UCSD-AML1 (cell line): Measurements from ENCODE around the gene EPHB3.

Source experiments
- DNase-seq: peaks from one replicate; lab custom pipeline; 2025; ENCODE audit not compliant: unreplicated experiment; lab: John Stamatoyannopoulos, UW

Gene EPHB3

DNA sequence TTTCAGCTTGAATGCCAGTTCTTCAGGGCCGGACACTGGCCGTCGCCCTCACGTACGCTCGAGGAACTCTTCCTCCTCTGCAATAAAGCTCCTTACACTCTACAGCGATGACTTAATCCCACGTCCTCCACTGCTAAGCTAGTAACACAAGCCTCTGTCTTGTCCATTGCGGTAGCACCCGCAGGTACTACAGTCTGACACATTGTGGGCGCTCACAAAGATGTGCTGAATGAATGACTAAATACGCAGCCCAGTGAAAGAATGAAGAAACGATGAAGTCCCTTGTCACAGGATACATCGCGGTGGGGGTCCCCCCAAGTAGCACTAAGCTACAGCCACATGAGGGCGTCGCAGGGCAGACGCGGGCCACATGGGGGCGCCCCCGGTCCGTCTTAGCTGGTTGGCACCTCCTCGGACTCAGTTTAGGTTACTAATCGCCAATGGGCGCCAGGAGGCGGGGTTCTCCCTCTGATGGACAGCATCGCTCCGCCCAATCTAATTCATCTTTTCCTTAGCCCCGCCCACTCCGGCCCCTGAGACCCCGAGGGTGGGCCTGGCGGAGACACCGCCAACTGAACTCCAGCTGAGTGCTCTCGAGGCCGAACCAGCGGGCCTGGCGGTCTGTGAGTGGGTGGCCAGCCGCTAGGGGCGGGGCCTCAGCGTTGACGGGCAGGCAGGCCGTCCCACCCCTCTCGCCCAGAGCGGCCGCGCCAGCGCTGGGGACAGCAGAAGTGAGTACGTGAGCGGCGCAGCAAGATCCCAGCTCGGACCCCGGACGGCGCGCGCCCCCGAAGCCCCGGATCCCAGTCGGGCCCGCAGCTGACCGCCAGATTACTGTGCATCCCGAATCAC, at the start of gene EPHB3:
EPHB3 (plus strand) TSS at position 725 of the 852 bp plus-strand sequence. CDS start 451 bp downstream, outside the sequence.
- DNase-seq, result peak; percentile 98

DNA sequence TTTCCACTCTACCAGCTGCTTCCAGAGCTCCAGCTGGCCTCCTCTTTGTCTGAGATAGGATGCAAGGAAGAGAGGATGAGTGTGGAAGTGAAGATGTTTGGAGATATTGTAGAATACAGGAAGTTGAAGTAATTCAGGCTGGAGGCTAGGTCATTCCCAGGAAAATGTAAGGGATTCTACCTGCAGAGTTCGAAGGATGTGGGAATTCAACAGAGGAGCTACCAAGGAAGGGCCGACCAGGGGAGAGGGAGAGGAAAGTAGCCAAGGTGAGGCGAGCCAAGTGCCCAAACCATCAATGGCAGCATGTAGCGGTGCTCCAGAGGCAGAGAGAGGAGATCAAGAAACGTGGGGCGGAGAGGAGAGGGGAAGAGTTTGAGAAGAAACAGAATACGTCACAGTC, 49.0 kb upstream of the EPHB3 start:
- DNase-seq, result no peak

DNA sequence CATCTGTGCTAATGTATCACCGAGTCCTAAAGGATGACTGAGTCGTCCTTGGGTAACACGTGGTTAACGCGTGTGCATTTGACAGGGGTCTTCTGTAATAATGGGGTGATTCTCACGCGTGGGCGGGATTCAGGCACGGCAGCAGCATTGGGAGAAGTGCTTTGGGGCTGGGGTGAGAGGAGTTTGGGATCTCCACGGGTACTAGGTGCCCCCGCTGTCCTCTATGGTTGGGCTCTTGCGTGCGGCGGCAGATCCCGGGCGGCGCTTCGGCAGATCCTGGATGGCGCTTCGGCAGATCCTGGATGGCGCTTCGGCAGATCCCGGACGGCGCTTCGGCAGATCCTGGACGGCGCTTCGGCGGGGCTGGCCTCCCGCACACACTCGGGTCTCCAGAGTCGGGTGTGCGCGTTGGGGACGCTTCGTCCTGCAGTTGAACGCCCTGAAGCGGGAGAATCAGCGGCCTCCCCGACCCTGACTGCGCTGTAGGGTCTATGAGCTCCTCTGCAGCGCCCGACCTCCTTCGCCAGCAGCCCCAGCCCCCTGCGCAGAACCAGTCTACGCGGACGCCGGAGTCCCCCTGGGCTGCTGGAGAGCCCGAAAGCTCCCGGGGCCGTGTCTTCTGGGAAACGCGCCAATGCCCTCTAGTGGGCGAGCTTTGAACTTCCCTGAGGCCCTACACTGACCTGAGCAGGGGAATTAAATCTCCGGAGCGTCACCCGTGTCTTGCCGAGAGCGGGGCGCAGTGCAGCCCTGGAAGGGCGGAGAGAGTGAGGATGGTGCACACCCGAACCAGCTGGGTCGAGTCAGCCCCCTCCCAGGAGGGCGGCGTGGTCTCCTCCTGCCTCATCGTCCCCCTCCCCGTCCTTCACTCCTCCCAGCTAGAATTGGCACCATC, 48.1 kb upstream of the EPHB3 start:
- DNase-seq, result peak; percentile 86

DNA sequence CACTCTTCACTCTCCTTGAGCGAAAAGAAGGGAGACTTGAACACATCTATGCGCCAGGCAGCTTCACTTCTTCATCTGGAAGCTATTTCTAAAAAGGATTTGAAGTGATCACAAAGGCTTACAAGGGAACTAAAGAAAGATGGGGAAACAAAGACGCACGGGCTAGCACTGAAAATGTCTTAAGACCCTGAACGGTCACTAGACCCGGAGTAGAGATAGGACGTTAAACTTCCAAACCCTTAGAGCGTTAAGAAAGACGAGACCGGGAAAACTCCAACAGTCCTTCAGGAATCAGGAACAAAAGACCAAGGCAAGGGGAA, 47.5 kb upstream of the EPHB3 start:
- no peak for DNase-seq

DNA sequence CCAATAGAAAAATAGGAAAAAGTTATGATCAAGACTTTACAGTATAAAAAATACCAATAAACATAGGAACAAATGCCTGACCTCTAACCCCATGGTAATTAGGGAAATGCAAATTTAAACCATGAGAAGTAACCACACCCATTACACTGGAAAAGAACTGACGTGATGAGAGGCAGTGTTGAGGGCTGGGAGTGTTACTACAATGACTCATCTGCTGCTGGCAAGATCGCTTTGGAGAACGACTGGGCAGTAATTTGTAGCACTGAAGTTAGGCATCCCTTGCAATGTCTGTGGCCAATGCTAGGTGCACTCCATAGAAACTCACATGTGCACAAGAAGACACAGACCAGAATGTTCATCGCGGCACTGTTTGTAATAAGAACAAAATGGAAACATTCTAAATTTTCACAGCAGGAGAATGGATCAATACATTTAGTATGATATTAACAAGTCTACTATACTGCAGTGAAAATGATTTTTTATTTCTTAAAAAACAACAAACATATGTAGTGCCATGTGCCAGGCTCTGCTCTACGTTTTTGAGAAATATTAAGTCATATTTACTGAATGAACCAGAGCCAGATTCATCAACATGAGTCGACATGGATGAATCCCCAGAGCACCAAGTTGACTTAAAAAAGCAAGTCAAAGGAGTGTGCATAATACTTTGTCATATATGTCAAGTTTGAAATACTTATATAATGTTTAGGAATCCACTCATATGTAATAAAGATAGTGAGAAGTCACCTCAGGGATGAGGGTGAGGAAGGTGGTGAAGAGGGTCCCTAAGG, 37.6 kb upstream of the EPHB3 start:
- no peak for DNase-seq

DNA sequence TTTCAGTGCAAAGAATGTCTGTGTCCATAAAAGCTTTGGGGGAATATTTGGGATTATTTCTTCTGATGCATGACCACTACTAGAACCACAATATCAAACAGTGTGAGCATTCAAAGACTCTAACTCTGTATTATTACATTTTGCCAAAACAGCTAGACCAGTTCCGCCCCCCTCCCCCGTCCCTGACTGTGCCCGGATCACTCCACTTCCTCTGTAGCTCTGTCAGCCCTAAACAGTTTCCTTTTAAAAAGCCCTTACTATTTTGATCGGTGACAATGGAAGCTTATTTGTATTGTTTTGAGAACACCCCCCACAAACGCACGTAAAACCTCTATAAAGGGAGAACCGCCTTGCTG, 36.6 kb upstream of the EPHB3 start:
- DNase-seq, result peak; percentile 73

DNA sequence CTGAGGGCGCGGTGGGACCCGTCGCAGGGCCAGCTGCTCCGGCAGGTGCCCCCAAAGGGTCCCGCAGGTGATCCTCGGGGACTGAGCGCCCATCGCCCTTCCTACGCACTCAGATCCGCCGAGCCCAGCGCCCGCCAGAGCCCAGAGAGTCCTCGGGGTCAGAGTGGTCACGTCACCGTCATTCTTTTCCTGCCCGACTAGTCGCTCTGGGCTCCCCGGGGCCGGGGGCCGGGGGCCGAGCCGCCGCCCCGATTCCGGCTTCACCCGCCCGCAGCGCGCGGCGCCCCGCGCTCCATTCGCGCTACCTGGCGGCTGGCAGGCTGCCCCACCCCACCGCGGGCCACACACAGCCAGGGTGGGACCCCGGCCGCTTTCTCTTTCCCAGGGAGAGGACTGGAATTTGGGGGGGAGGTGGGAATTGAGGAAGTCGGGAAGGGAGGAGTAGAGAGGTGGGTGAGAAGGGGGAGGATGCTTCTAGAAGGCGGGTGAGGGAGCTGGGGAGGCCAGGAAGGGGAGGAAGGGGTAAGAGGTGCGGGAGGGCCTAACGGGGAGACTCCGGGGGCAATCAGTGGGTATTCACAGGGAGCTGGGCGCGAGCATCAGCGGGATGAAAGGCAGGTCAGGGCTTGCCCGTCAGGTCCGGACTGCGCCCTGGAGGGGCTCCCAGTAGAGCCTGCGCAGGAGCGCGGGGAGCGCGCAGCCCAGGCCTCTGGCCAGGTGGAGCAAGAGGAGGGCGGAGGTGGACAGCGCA, 36.1 kb upstream of the EPHB3 start:
- DNase-seq, result peak; percentile 73

DNA sequence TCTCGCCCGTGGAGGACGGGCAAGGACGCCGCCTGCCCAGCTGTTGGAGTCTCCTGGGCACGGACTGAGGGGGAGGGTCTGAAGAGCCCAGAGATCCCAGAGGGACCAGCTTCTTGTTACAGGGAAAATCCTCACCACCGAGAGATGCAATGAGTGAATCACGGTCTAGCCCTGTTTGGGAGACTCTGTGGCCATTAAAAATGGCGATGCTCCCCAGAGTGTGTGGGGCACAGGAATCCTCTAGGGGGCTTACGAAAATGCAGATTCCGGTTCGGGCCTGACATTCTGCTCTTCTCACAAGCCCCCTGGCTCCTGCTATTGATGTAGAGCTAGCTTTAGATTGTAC, 35.5 kb upstream of the EPHB3 start:
- DNase-seq, result no peak

DNA sequence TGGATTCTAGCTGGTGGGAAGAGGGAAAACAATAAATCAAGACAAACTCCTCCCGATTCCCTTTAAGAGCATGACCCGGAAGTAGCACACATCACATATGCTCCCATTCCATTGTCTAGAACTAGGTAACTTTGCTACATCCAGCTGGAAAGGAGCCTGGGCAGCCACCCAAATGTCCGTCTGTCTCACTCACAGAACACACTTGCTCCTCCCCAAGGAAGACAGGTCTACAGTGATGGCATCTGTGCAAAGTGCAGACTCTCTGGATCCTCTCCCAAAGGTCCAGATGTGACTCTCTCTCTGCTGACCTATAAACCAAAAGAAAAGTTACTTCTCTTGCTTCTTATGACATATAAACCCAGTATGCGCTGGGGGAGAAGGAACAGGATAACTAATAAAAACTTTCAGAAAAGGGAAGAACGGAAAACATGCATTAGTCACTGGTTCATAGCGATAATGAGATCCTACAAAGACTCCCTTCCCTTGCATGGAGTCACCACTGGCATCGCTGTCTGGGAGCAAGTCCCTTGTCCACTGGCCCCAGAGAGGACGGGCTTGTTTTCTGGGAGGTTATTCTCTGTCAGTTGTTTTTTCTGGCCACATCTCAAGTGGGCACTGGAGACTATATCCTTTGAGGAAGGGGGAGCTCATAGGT, 29.8 kb upstream of the EPHB3 start:
- DNase-seq, result no peak

DNA sequence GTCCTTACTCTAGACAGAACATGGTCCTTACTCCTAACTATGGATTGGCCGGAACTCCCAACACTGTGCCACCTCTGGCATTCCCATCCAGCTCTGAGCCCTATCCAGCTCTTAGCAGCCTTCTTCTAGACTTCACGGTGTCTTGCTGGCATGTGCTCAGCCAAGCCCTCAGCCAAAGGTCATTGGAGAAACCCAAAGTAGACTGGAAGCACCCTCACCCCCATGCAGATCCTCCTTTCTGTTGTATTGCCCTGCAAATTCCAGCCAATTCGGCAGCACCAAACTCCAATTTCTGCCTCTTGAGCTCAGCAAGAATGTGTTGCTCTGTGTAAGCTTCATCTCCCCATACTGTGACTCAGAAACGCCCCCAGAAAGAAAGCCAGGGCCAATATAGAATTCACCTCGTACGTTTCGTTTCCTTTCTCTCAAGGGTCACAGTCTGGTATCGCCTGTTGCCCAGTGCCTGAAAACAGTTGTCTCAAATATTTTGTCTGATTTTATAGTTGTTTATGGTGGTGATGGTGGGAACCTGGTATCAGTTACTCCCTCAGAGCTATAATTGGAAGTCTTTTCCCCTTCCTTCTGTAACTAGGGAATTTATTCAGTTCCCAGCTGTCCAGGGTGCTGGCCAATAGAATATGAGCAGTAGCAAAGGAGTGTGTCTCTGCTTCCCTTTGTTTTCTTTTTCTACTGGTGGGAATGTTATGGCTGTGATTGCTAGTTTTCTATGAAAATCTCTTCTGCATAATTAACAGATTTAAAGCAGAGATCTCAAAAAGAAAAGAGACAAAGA, 28.4 kb upstream of the EPHB3 start:
- no peak for DNase-seq

DNA sequence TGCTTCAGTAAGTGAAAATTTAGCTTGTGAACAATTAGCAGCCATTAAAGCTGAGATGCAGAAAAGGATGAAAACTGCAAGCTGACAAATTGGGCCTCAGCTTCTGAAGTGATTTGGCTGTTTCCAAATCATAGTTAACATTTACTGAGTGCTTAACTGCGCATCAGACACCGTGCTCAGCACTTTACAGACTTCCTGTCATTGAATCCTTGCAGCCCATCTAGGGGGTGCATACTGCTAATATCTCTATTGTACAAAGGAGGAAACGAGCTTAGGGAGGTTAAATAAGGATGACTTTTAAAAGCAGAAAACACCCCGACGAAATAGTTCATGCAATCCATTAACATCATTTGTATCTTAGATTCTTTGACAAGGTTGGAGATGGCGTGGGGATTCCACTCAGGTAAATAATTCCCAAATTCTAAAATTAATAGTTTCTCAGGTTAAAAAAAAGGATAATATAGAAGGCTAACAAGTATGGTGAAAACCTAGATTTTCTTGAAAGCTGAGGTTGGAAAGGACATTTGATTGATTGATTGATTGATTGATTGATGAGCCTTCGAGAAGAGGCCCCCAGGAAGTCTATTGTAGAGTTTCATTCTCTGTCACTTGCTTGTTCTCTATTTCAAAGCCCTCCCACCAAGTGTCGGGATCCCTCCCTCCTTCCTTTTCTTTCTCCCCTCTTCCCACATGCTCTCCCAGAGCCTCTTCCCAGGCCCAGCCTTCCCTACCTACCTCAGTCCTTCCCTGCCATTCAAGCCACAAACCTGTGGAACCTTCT, 23.5 kb upstream of the EPHB3 start:
- DNase-seq, result no peak

DNA sequence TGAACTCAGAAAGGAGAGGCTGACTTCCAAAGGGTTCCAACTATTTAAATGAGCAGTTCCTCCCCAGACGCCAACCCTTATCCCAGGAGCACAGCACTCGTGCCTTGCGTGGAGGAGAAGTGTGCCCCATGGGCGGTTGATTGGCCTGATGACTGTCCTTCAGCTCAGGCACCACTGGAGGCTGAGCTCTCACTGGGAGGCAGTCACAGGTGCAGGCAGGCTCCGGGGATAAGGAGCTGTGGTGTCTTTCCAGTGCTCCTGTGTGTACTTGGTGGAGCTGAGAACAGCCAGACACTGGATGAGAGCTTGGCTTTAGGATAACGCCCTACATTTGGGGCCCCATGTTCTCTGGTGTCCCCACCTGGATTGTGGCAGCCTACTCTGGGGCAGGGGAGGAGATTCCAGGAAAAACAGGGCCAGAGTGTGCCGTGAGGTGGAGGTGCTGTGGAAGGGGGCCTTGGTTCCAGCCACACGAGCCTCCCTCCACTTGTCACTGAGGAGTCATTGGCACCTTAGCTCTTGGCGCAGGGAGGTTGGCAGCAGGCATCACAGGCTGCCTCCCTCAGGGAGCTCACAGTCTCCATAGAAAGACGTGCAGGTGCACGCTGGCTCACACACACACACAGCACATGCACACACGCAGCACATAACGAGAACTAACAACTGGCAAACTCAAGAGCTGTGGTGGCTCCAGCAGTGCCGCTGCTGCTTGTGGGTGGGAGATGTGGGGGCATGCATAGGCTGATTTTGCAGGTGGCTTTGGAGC, 22.7 kb upstream of the EPHB3 start:
- no peak for DNase-seq

DNA sequence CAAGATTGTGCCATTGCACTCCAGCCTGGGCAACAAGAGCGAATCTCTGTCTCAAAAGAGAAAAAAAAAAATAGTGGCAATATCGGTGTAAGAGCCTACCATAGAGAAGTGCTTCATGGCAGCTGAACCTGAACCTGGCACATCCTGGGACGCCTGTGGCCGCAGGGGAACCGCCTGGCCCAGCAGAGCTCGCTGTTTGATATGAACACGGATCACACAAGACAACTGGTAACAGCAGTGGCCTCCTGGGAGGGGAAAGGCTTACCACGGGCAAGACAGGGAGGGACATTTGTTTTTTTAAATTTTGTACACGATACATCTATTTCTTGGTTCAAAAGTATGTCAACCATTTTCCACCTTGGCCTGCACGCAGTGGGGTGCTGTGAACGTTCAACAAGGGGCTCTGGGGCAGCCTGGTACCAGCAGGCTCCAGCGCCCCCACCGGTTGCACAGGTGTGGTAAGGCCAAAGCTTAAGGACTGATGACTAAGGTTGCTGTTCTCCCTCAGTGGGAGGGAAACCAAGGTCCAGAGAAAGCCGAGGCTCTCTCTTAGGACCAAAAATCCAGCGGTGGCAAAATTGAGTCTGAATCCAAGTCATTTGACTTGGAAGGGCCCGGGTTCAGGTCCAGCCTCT, 21.7 kb upstream of the EPHB3 start:
- no peak for DNase-seq

DNA sequence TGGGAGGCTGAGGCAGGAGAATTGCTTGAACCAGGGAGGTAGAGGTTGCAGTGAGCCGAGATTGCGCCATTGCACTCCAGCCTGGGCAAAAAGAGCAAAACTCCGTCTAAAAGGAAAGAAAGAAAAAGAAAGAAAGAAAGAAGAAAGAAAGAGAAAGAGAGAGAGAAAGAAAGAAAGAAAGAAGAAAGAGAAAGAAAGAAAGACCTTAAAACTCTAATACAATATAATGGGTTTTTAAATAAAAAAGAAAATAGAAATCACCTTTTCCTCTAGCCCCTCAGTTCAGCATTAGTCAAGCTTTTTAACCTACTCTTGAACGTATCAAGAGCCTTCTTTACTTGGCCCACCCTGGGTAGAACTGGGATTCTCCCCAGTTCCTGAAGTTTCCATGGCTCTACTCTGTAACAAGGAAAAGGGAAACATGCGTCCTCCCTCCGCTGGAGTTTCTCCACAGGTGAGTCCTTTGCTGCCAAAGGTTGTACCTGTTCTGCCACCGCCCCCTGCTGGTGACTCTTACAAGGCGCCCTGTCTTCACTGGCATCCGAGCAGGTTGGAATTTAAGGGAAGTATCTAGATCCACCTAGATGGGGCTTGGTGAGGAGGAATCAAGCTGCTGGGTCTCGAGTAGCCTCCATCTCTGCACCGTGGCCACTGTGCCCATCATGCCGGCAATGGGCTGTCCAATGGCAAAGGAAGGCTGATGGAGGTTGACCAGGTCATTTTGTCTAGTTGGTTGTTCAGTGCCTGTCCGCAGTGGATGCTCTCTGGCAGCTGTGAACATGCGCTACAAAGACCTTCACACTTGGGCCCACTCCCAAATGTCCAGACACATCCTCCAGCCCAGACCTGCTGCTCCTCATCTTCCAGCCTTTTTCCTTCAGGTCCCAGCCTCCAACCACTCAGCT, 20.6 kb upstream of the EPHB3 start:
- DNase-seq, result peak; percentile 71

DNA sequence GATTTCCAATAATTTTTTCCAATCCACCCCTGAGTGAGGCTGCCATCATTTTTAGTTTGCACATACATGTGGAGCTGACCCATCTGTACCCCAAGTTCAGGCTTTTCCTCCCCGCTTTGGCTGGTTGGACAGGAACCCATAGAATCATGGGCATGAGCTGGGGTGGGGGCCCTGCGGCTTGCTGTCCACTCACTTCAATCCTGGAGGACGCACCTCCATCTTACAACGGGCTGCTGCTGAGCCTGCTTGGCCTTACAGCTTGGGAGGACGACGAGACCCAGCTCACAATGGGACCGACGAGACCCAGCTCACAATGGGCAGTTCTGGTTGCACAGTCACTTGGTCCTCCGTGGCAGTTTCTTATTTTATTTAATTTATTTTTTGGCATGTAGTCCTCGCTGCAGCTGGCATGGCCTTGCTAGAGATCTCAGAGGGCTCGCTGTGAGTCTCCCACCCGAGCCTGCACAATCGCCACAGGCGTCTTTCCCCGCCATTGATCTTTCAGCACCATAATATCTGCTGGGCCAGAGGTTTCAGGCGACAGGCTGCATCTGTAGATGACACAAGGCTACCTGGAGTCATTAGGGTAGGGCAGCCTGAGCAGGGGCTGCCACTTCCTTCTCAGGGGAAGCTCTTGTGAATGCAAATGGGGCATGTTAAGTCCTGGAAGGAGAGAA, 19.6 kb upstream of the EPHB3 start:
- no peak for DNase-seq

DNA sequence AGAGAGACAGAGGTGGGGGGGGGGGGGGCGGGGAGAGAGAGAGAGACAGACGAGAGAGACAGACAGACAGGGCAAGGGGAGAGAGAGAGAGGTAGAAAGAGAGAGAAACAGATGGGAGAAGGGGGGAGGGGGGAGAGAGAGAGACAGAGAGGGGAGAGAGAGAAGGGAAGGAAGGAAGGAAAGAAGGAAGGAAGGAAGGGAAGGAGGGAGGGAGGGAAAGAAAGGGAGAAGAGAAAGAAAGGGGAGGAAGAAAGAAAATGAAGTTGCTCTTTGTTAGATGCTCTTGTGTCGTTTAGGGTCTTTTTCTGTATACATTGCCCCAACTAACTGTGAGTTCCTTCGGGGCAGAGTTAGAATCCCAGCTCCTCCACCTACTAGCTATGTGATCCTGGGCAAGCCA, 19.0 kb upstream of the EPHB3 start:
- no peak for DNase-seq
